ENCODE results near the gene ABHD16A. TPM values are rescaled to one million over a fixed set of nuclear protein-coding genes. Genes with fewer than 3 reads are reported as not detected.

ABHD16A gene
- total and polyA plus RNA-seq, 2 of the 13 experiments (the other 11 are each of a cell fraction or from before 2014, with no cell fraction given): 43.5 to 45.4 TPM

DNA sequence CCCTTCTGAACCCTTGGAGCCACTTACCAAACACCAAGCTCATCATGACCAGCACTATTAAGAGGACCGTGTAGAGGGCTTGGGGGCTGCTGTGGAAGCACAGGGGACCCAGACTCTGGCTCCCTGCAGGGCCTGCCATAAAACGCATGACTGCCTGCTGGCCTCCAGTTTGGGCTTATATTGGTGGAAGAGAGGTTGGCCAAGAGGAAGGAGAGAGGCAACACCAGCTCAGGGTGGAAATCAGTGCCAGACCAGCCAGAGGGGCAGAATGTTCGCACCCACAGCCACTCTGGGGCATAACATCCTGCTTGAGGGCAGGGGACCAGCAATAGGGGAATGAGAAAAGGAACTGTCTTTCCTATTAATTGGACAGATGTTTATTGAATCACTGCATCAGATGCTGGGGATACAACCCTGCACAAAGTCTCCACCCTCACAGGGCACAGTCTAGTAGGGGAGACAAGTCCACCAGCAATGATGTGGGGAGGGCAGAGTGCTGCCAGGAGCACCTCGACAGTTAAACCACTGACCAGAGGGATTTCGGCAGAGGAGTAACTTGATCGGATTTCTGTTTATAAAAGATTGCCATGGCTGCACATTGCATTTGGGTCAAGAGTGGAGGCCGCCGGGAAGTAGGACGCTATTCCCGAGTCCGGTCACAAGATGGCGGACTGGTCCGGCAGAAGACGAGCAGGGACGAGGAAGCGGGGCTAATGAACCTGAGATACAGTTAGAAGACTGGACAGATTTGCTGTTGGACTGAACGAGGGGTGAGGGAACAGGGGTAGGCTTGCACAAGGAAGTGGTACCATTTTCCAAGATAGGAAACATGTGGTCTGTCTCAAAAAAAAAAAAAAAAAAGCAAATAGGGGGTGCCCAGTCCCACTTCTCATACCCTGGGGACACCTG is 22.6 kb downstream of the ABHD16A start, which contains the start of gene LY6G5C (continued):
- no peak; the same call in 1 of the 2 replicates for TF ChIP-seq ZNF556 (CRISPR knock-in tag; IDR thresholded peaks at IDR 0.05; ENCODE audit: borderline replicate concordance)
- no peak for TF ChIP-seq HES4 (CRISPR knock-in tag; IDR thresholded peaks at IDR 0.05; ENCODE audit: borderline replicate concordance)
- TF ChIP-seq ZNF207 (IDR thresholded peaks at IDR 0.05; ENCODE audit: borderline replicate concordance): no peak
- no peak for TF ChIP-seq ZNF530 (CRISPR knock-in tag; IDR thresholded peaks at IDR 0.05; ENCODE audit: low read depth)
- TF ChIP-seq ZFP1 (CRISPR knock-in tag; IDR thresholded peaks at IDR 0.05): no peak
- no peak for TF ChIP-seq MAZ (IDR thresholded peaks at IDR 0.05; ENCODE audit: borderline replicate concordance, low read depth, low read length)
- 0 out of 2 replicates have a peak, but pooled peaks have one; percentile 16 for TF ChIP-seq MAZ (CRISPR knock-in tag; IDR thresholded peaks at IDR 0.05; ENCODE audit: low read depth)
- TF ChIP-seq MYC (CRISPR knock-in tag; IDR thresholded peaks at IDR 0.05; ENCODE audit: borderline replicate concordance): no peak
- no peak for TF ChIP-seq ZNF761 (CRISPR knock-in tag; conservative IDR thresholded peaks at IDR 0.05)
- TF ChIP-seq ZNF574 (CRISPR knock-in tag; IDR thresholded peaks at IDR 0.05): no peak
- no peak for TF ChIP-seq MLXIP (CRISPR knock-in tag; IDR thresholded peaks at IDR 0.05; ENCODE audit: borderline replicate concordance)
- no peak for TF ChIP-seq MXD3 (CRISPR knock-in tag; IDR thresholded peaks at IDR 0.05)
